ENCODE data around the gene SLC26A1. TPM values are rescaled to one million over a fixed set of nuclear protein-coding genes. Genes with fewer than 3 reads are reported as not detected.

The SLC26A1 gene
- total and polyA plus RNA-seq, 2 of the 13 experiments (the other 11 are each of a cell fraction or from before 2014, with no cell fraction given): 5.4 to 22.9 TPM

GRCh38 chr4:997375-998071, 4.3 kb upstream of the SLC26A1 start (continued):
- no peak for TF ChIP-seq LRRFIP1 (CRISPR knock-in tag; conservative IDR thresholded peaks at IDR 0.05)
- TF ChIP-seq ZBTB49 (CRISPR knock-in tag; IDR thresholded peaks at IDR 0.05; ENCODE audit: borderline replicate concordance): no peak
- TF ChIP-seq ZNF383 (CRISPR knock-in tag; IDR thresholded peaks at IDR 0.05; ENCODE audit: borderline replicate concordance): no peak
- peak; percentile 21; the same call in 1 of the 2 replicates for TF ChIP-seq ZGPAT (CRISPR knock-in tag; IDR thresholded peaks at IDR 0.05)
- TF ChIP-seq RAD21 (CRISPR knock-in tag; IDR thresholded peaks at IDR 0.05): 0 out of 2 replicates have a peak, but pooled peaks have one; percentile 18
- 0 out of 2 replicates have a peak, but pooled peaks have one; percentile 23 for TF ChIP-seq ZNF563 (CRISPR knock-in tag; IDR thresholded peaks at IDR 0.05)
- no peak for TF ChIP-seq LBX2 (CRISPR knock-in tag; IDR thresholded peaks at IDR 0.05; ENCODE audit: borderline replicate concordance)
- TF ChIP-seq ZNF446 (CRISPR knock-in tag; IDR thresholded peaks at IDR 0.05): no peak
- TF ChIP-seq NFE2 (CRISPR knock-in tag; IDR thresholded peaks at IDR 0.05): no peak
- TF ChIP-seq ZNF460 (CRISPR knock-in tag; IDR thresholded peaks at IDR 0.05; ENCODE audit: borderline replicate concordance): no peak

Measured in HepG2 (cell line).